Sigmoid colon (tissue), 4 donors: ENCODE data around the gene CCDC17.

Source experiments
- POLR2A ChIP-seq, 2 donors: fragments of 450-650 bp; IDR thresholded peaks; one replicate each; pipeline ENCODE4 v1.6.1; 2016; ENCODE audit warnings: antibody characterized with exemption in 2 of 2, mild to moderate bottlenecking in 2 of 2, moderate library complexity in 2 of 2
- POLR2AphosphoS5 ChIP-seq, 4 donors: sonication (generic); formaldehyde crosslinking; IDR thresholded peaks; one replicate each; pipeline ENCODE4 v1.6.1; 2017; ENCODE audit warnings: antibody characterized with exemption in 4 of 4
- TF ChIP-seq, protein P1 (sequence below), 4 experiments: fragments of 450-650 bp in 3 of 4; fragments of 200-600 bp in 1 of 4; IDR thresholded peaks; one replicate each; pipeline ENCODE4 v1.5.1; 2016 to 2019; ENCODE audit warnings: antibody characterized with exemption in 4 of 4, mild to moderate bottlenecking in 3 of 4, moderate library complexity in 2 of 4

DNA sequence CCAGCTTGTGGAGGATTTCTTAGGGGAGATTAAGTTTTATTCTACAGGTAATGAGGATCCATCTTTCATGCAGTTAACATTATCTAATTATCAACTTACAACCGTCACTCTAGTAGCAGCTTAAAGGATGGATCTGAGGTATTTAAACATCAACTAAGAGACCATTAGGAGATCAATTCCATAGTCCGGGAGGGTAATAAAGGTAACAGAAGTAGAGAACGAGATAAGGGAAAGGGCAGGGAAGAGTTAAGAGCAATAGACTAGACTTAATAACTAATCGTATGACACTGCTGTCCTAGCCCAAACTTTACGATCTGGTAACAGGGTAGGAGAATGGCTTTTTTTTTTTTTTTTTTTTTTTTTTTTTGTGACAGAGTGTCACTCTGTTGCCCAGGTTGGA, 19.5 kb upstream of the CCDC17 start:
- TF ChIP-seq, protein P1, sequence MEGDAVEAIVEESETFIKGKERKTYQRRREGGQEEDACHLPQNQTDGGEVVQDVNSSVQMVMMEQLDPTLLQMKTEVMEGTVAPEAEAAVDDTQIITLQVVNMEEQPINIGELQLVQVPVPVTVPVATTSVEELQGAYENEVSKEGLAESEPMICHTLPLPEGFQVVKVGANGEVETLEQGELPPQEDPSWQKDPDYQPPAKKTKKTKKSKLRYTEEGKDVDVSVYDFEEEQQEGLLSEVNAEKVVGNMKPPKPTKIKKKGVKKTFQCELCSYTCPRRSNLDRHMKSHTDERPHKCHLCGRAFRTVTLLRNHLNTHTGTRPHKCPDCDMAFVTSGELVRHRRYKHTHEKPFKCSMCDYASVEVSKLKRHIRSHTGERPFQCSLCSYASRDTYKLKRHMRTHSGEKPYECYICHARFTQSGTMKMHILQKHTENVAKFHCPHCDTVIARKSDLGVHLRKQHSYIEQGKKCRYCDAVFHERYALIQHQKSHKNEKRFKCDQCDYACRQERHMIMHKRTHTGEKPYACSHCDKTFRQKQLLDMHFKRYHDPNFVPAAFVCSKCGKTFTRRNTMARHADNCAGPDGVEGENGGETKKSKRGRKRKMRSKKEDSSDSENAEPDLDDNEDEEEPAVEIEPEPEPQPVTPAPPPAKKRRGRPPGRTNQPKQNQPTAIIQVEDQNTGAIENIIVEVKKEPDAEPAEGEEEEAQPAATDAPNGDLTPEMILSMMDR (IDR thresholded peaks at IDR 0.05): no peak
- TF ChIP-seq POLR2AphosphoS5 (IDR thresholded peaks at IDR 0.05) (no peak), POLR2A (IDR thresholded peaks at IDR 0.05) (no peak)
